HepG2 (cell line): ENCODE measurements around the gene CROCC. TPM values are rescaled to one million over a fixed set of nuclear protein-coding genes. Genes with fewer than 3 reads are reported as not detected.

Source experiments
- CHD2 ChIP-seq: IDR thresholded peaks from 2 replicates; pipeline ENCODE4 v1.6.1; 2011; ENCODE audit warnings: low read depth, low read length, improper control_type of control experiment
- HDAC2 ChIP-seq: sonication (generic); formaldehyde crosslinking; IDR thresholded peaks from 2 replicates; pipeline ENCODE4 v1.4.0; 2020; ENCODE audit warnings: missing genetic modification reagents
- HMG20B ChIP-seq: conservative IDR thresholded peaks from 2 replicates; pipeline ENCODE4 v1.6.1; 2016; ENCODE audit warnings: missing genetic modification reagents, missing compliant biosample characterization
- IRF2 ChIP-seq: IDR thresholded peaks from 2 replicates; pipeline ENCODE4 v1.6.1; 2018; ENCODE audit warnings: missing genetic modification reagents, missing compliant biosample characterization
- KDM6A ChIP-seq: IDR thresholded peaks from 2 replicates; pipeline ENCODE4 v1.6.1; 2016; ENCODE audit warnings: low read depth
- SALL2 ChIP-seq: sonication (generic); formaldehyde crosslinking; IDR thresholded peaks from 2 replicates; pipeline ENCODE4 v1.8.1; 2023; ENCODE audit warnings: mild to moderate bottlenecking, missing genetic modification reagents, inconsistent platforms
- SMARCC2 ChIP-seq: fragments of 450-650 bp; IDR thresholded peaks from 2 replicates; pipeline ENCODE4 v1.6.1; 2017; ENCODE audit warnings: antibody characterized with exemption, mild to moderate bottlenecking
- U2AF2 ChIP-seq: fragments of 200-400 bp; formaldehyde crosslinking; IDR thresholded peaks from 2 replicates; pipeline ENCODE4 v1.6.1; 2017; ENCODE audit warnings: low read depth, mild to moderate bottlenecking, low read length
- ZIK1 ChIP-seq: sonication (generic); formaldehyde crosslinking; IDR thresholded peaks from 2 replicates; pipeline ENCODE4 v1.5.0; 2020; ENCODE audit warnings: mild to moderate bottlenecking, low read depth, missing genetic modification reagents, borderline replicate concordance
- ZNF24 ChIP-seq: fragments of 450-650 bp; IDR thresholded peaks from 2 replicates; pipeline ENCODE4 v1.6.1; 2017; ENCODE audit warnings: antibody characterized with exemption, mild to moderate bottlenecking
- ZNF772 ChIP-seq: sonication (generic); formaldehyde crosslinking; IDR thresholded peaks from 2 replicates; pipeline ENCODE4 v1.5.0; 2020; ENCODE audit warnings: mild to moderate bottlenecking, missing genetic modification reagents
- ZNF775 ChIP-seq: sonication (generic); formaldehyde crosslinking; IDR thresholded peaks from 2 replicates; pipeline ENCODE4 v1.4.0; 2020; ENCODE audit warnings: missing genetic modification reagents, mild to moderate bottlenecking, moderate library complexity, borderline replicate concordance
- ZNF883 ChIP-seq: sonication (generic); formaldehyde crosslinking; IDR thresholded peaks from 2 replicates; pipeline ENCODE4 v1.5.1; 2020; ENCODE audit warnings: mild to moderate bottlenecking, missing genetic modification reagents; ENCODE audit errors: not compliant biosample characterization
- polyA plus RNA-seq, 8 experiments: library from polyadenylated mRNA; depleted of rRNA in 3 of 8; stranded (reverse) in 7 of 8; unstranded in 1 of 8; fragments of >200 nt; fragmentation: Illumina TruSeq in 4 of 8; extraction: Trizol in 4 of 8; gene quantifications; 2 replicates each; pipeline versions ENCODE4 v1.2.1 to v1.2.3, GENCODE V29; 2011 to 2016; ENCODE audit warnings: low read depth in 4 of 8, missing spikeins in 1 of 8, mixed read lengths in 1 of 8; ENCODE audit not compliant: insufficient read depth in 1 of 8
- total RNA-seq, 5 experiments: library from RNA; depleted of rRNA; stranded (reverse); fragments of >200 nt; fragmentation: Illumina TruSeq; extraction: Trizol; gene quantifications; 2 replicates each; pipeline ENCODE4 v1.2.3, GENCODE V29; 2016; ENCODE audit warnings: low read depth in 1 of 5
- TF ChIP-seq, protein P1 (sequence below): sonication (generic); formaldehyde crosslinking; IDR thresholded peaks from 2 replicates; pipeline ENCODE4 v1.5.1; 2020; ENCODE audit warnings: mild to moderate bottlenecking, missing genetic modification reagents, borderline replicate concordance
- TF ChIP-seq, protein P2 (sequence below): sonication (generic); formaldehyde crosslinking; IDR thresholded peaks from 2 replicates; pipeline ENCODE4 v1.8.0; 2023; ENCODE audit warnings: mild to moderate bottlenecking, missing genetic modification reagents
- TF ChIP-seq, protein P3 (sequence below): sonication (generic); formaldehyde crosslinking; IDR thresholded peaks from 2 replicates; pipeline ENCODE4 v1.4.0; 2020; ENCODE audit warnings: missing genetic modification reagents
- TF ChIP-seq, protein P4 (sequence below): sonication (generic); formaldehyde crosslinking; IDR thresholded peaks from 2 replicates; pipeline ENCODE4 v1.4.0; 2020; ENCODE audit warnings: missing genetic modification reagents

The CROCC gene
- total and polyA plus RNA-seq, 2 of the 13 experiments (the other 11 are each of a cell fraction or from before 2014, with no cell fraction given): 7.8 to 15.5 TPM

DNA sequence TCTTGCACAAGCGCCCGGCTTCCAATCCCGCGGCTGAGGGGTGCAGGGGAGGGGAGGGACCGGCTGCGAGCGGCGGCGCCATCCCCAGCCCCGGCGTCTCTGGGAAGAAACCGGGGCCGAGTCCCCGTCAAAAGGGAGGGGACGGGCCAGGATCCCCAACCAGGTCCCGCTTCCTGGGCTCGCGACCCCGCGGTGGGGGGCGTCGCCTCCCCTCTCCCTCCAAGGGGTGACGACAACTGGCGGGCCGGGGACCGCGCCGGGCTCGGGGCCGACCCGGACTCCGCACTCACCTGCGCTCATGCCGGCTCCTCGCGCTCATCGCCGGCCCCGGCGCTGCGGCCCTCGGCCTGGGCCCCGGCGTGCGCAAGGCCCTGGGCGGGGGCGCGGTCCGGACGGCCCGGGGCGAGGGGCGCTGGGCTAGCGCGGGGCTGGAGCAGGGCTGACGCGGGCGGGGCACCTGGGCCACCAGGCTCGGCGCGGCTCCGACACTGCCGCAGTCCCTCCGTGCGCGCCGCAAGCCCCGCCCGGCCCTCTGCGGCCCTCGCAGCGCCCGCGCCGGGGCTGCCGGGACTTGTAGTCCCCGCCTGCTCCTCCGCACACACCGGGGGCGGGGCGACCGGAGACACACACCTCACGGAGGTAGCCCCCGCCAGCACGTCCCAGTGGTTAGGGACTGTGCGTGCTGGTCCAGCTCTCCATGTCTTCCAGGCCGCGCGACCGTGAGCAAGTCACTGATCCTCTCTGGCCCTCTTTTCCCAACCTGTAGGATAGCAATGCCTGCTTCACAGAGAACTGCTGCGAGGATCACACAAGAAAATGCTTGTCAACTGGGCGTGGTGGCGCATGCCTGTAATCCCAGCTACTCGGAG is 89.9 kb downstream of the CROCC start, which contains the start of gene ATP13A2 (continued):
- TF ChIP-seq, protein P1, sequence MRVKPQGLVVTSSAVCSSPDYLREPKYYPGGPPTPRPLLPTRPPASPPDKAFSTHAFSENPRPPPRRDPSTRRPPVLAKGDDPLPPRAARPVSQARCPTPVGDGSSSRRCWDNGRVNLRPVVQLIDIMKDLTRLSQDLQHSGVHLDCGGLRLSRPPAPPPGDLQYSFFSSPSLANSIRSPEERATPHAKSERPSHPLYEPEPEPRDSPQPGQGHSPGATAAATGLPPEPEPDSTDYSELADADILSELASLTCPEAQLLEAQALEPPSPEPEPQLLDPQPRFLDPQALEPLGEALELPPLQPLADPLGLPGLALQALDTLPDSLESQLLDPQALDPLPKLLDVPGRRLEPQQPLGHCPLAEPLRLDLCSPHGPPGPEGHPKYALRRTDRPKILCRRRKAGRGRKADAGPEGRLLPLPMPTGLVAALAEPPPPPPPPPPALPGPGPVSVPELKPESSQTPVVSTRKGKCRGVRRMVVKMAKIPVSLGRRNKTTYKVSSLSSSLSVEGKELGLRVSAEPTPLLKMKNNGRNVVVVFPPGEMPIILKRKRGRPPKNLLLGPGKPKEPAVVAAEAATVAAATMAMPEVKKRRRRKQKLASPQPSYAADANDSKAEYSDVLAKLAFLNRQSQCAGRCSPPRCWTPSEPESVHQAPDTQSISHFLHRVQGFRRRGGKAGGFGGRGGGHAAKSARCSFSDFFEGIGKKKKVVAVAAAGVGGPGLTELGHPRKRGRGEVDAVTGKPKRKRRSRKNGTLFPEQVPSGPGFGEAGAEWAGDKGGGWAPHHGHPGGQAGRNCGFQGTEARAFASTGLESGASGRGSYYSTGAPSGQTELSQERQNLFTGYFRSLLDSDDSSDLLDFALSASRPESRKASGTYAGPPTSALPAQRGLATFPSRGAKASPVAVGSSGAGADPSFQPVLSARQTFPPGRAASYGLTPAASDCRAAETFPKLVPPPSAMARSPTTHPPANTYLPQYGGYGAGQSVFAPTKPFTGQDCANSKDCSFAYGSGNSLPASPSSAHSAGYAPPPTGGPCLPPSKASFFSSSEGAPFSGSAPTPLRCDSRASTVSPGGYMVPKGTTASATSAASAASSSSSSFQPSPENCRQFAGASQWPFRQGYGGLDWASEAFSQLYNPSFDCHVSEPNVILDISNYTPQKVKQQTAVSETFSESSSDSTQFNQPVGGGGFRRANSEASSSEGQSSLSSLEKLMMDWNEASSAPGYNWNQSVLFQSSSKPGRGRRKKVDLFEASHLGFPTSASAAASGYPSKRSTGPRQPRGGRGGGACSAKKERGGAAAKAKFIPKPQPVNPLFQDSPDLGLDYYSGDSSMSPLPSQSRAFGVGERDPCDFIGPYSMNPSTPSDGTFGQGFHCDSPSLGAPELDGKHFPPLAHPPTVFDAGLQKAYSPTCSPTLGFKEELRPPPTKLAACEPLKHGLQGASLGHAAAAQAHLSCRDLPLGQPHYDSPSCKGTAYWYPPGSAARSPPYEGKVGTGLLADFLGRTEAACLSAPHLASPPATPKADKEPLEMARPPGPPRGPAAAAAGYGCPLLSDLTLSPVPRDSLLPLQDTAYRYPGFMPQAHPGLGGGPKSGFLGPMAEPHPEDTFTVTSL (CRISPR knock-in tag): no peak
- TF ChIP-seq IRF2 (CRISPR knock-in tag) (peak; percentile 79), CHD2 (no peak), SALL2 (CRISPR knock-in tag) (peak; percentile 66; the same call in 1 of the 2 replicates), KDM6A (CRISPR knock-in tag) (no peak), ZNF883 (CRISPR knock-in tag) (no peak), ZNF775 (CRISPR knock-in tag) (no peak), U2AF2 (no peak), ZNF772 (CRISPR knock-in tag) (no peak), HDAC2 (CRISPR knock-in tag) (0 out of 2 replicates have a peak, but pooled peaks have one; percentile 17), HMG20B (CRISPR knock-in tag) (no peak), ZNF24 (no peak), SMARCC2 (no peak), ZIK1 (no peak)
- TF ChIP-seq, protein P2, sequence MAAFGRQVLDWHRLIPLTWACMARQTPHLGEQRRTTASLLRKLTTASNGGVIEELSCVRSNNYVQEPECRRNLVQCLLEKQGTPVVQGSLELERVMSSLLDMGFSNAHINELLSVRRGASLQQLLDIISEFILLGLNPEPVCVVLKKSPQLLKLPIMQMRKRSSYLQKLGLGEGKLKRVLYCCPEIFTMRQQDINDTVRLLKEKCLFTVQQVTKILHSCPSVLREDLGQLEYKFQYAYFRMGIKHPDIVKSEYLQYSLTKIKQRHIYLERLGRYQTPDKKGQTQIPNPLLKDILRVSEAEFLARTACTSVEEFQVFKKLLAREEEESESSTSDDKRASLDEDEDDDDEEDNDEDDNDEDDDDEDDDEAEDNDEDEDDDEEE (CRISPR knock-in tag): 0 out of 2 replicates have a peak, but pooled peaks have one; percentile 29
- TF ChIP-seq, protein P3, sequence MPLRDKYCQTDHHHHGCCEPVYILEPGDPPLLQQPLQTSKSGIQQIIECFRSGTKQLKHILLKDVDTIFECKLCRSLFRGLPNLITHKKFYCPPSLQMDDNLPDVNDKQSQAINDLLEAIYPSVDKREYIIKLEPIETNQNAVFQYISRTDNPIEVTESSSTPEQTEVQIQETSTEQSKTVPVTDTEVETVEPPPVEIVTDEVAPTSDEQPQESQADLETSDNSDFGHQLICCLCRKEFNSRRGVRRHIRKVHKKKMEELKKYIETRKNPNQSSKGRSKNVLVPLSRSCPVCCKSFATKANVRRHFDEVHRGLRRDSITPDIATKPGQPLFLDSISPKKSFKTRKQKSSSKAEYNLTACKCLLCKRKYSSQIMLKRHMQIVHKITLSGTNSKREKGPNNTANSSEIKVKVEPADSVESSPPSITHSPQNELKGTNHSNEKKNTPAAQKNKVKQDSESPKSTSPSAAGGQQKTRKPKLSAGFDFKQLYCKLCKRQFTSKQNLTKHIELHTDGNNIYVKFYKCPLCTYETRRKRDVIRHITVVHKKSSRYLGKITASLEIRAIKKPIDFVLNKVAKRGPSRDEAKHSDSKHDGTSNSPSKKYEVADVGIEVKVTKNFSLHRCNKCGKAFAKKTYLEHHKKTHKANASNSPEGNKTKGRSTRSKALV (CRISPR knock-in tag): 0 out of 2 replicates have a peak, but pooled peaks have one; percentile 37
- TF ChIP-seq, protein P4, sequence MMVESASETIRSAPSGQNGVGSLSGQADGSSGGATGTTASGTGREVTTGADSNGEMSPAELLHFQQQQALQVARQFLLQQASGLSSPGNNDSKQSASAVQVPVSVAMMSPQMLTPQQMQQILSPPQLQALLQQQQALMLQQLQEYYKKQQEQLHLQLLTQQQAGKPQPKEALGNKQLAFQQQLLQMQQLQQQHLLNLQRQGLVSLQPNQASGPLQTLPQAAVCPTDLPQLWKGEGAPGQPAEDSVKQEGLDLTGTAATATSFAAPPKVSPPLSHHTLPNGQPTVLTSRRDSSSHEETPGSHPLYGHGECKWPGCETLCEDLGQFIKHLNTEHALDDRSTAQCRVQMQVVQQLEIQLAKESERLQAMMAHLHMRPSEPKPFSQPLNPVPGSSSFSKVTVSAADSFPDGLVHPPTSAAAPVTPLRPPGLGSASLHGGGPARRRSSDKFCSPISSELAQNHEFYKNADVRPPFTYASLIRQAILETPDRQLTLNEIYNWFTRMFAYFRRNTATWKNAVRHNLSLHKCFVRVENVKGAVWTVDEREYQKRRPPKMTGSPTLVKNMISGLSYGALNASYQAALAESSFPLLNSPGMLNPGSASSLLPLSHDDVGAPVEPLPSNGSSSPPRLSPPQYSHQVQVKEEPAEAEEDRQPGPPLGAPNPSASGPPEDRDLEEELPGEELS: no peak
